DOHH2 (cell line): ENCODE results near the gene MTERF4.

Experiments
- EZH2phosphoT487 ChIP-seq: fragments of 200-600 bp; sonication (generic); IDR thresholded peaks from 2 replicates; pipeline ENCODE4 v1.6.1; 2017; ENCODE audit warnings: borderline replicate concordance, mild to moderate bottlenecking, antibody characterized with exemption, low read length, moderate library complexity, mixed read lengths
- TF ChIP-seq, protein P1 (sequence below): fragments of 200-600 bp; sonication (generic); IDR thresholded peaks from one replicate; pipeline ENCODE4 v1.5.1; 2014; ENCODE audit warnings: antibody characterized with exemption, mild to moderate bottlenecking, low read depth, low read length; ENCODE audit not compliant: poor library complexity, severe bottlenecking

DNA sequence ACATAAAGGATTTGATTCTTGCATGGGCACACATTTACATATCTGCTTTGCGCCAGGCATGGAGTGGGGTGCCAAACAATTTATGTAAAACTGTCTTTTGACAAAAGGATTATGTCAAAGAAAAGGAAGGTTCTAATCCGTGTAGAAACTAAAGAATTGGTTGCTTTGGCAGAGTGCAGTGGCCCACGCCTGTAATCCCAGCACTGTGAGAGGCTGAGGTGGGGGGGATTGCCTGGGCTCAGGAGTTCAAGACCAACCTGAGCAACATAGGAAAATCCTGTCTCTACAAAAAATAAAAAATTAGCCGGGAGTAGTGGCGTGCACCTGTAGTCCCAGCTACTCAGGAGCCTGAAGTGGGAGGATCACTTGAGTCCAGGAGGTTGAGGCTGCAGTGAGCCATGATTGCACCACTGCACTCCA, 1.1 kb upstream of the MTERF4 start:
- TF ChIP-seq, protein P1, sequence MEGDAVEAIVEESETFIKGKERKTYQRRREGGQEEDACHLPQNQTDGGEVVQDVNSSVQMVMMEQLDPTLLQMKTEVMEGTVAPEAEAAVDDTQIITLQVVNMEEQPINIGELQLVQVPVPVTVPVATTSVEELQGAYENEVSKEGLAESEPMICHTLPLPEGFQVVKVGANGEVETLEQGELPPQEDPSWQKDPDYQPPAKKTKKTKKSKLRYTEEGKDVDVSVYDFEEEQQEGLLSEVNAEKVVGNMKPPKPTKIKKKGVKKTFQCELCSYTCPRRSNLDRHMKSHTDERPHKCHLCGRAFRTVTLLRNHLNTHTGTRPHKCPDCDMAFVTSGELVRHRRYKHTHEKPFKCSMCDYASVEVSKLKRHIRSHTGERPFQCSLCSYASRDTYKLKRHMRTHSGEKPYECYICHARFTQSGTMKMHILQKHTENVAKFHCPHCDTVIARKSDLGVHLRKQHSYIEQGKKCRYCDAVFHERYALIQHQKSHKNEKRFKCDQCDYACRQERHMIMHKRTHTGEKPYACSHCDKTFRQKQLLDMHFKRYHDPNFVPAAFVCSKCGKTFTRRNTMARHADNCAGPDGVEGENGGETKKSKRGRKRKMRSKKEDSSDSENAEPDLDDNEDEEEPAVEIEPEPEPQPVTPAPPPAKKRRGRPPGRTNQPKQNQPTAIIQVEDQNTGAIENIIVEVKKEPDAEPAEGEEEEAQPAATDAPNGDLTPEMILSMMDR: no peak
- no peak for TF ChIP-seq EZH2phosphoT487
